Vagina (tissue), 2 donors: Measurements from ENCODE around the gene ADPRH. TPM values are rescaled to one million over a fixed set of nuclear protein-coding genes. Genes with fewer than 3 reads are reported as not detected.

Experiments used
- DNase-seq, 2 donors: peaks; one replicate each; pipeline ENCODE4 v3.0.0-alpha.2; 2017; ENCODE audit errors: extremely low spot score in 2 of 2
- H3K27ac ChIP-seq: fragments of 200-600 bp; sonication (generic); one replicate; pipeline ENCODE4 v1.5.1; 2019
- H3K27me3 ChIP-seq: fragments of 200-600 bp; sonication (generic); one replicate; pipeline ENCODE4 v1.5.1; 2019
- H3K36me3 ChIP-seq, 2 donors: fragments of 200-600 bp; sonication (generic); one replicate each; pipeline ENCODE4 v1.5.1; 2017 to 2019
- H3K4me1 ChIP-seq: fragments of 200-600 bp; sonication (generic); one replicate; pipeline ENCODE4 v1.5.1; 2019
- H3K4me3 ChIP-seq, 2 donors: fragments of 200-600 bp; sonication (generic); 1 replicate in 1 of 2; 2 replicates in 1 of 2; pipeline ENCODE4 v1.5.1; 2016 to 2019
- H3K9me3 ChIP-seq: fragments of 200-600 bp; sonication (generic); one replicate; pipeline ENCODE4 v1.5.1; 2019
- POLR2A ChIP-seq, 2 donors: fragments of 450-650 bp; IDR thresholded peaks; one replicate each; pipeline ENCODE4 v1.6.1; 2017; ENCODE audit warnings: antibody characterized with exemption in 2 of 2, mild to moderate bottlenecking in 2 of 2, moderate library complexity in 2 of 2
- POLR2AphosphoS5 ChIP-seq, 2 donors: sonication (generic); formaldehyde crosslinking; IDR thresholded peaks; one replicate each; pipeline ENCODE4 v1.9.0; 2017; ENCODE audit warnings: antibody characterized with exemption in 2 of 2, mild to moderate bottlenecking in 2 of 2, low read depth in 1 of 2; ENCODE audit not compliant: insufficient read depth in 1 of 2
- intact Hi-C: fragments of 100-400 bp; cut with DNase I; formaldehyde crosslinking; loops from one replicate; pipeline ENCODE4 v1.15.1; 2023
- total RNA-seq: library from RNA; depleted of rRNA; stranded (reverse); fragments of >200 nt; gene quantifications from one replicate; pipeline ENCODE4 v1.2.3, GENCODE V29; 2016
- TF ChIP-seq, protein P1 (sequence below), 3 experiments: fragments of 450-650 bp in 2 of 3; fragments of 200-600 bp in 1 of 3; sonication (generic) in 1 of 3; IDR thresholded peaks; one replicate each; pipeline ENCODE4 v1.5.1; 2017 to 2019; ENCODE audit warnings: antibody characterized with exemption in 3 of 3, mild to moderate bottlenecking in 2 of 3, moderate library complexity in 2 of 3

Gene ADPRH
- total RNA-seq, 1 donor from 2014 or later, result 2.9 TPM

DNA sequence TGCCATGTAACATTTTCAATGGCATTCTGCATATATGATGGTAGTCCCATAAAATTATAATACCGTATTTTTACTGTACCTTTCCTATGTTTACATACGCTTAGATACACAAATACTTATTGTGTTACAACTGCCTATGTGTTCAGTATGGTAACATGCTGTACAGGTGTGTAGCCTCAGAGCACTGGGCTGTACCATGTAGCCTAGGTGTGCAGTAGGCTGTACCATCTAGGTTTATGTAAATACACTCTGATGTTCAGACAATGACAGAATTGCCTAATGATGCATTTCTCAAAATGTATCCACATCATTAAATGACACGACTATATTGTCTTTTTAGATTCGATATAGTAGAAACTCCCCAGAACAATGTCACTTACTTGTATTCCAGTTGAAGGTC lies 42.5 kb upstream of the ADPRH start:
- no peak for DNase-seq
- Histone ChIP-seq H3K4me1 (no peaks in the 10 kb centered on the region), H3K9me3 (no peaks in the 10 kb centered on the region), H3K4me3 (no peak overlapping the region), H3K27ac (no peak overlapping the region), H3K27me3 (no peaks in the 10 kb centered on the region), H3K36me3 (no peaks in the 10 kb centered on the region)
- TF ChIP-seq, protein P1, sequence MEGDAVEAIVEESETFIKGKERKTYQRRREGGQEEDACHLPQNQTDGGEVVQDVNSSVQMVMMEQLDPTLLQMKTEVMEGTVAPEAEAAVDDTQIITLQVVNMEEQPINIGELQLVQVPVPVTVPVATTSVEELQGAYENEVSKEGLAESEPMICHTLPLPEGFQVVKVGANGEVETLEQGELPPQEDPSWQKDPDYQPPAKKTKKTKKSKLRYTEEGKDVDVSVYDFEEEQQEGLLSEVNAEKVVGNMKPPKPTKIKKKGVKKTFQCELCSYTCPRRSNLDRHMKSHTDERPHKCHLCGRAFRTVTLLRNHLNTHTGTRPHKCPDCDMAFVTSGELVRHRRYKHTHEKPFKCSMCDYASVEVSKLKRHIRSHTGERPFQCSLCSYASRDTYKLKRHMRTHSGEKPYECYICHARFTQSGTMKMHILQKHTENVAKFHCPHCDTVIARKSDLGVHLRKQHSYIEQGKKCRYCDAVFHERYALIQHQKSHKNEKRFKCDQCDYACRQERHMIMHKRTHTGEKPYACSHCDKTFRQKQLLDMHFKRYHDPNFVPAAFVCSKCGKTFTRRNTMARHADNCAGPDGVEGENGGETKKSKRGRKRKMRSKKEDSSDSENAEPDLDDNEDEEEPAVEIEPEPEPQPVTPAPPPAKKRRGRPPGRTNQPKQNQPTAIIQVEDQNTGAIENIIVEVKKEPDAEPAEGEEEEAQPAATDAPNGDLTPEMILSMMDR (IDR thresholded peaks at IDR 0.05), result no peak
- TF ChIP-seq POLR2AphosphoS5 (IDR thresholded peaks at IDR 0.05; ENCODE audit: insufficient read depth in 1 of 2, low read depth in 1 of 2) (no peak), POLR2A (IDR thresholded peaks at IDR 0.05) (no peak)
- intact Hi-C loops, result no loop called here

DNA sequence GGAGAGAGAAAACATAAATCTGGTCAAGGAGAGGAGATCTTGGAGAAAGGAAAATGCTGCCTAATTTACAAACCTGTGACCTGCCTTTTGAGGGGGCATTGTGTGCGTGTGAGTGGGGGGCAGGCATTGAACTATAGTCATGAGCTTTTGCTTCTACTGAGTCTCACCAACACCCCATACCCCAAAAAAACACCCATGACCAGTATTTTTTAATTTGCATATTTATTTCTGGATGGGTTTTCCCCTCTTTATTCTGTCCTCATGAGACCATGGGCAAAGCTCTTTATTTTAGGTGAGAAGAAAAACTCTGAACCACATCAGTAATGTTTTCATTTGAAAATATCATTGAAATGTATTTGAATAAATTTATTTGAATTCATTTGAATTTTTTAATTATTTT lies 40.5 kb upstream of the ADPRH start:
- H3K27ac ChIP-seq, result no peak overlapping the region
- intact Hi-C loops, result no loop called here
- H3K4me1 ChIP-seq, result no peaks in the 10 kb centered on the region
- H3K36me3 ChIP-seq, result no peaks in the 10 kb centered on the region
- H3K4me3 ChIP-seq, result no peak overlapping the region
- H3K27me3 ChIP-seq, result no peaks in the 10 kb centered on the region
- DNase-seq, result no peak
- H3K9me3 ChIP-seq, result no peaks in the 10 kb centered on the region
- no peak for TF ChIP-seq POLR2A (IDR thresholded peaks at IDR 0.05)
- no peak for TF ChIP-seq POLR2AphosphoS5 (IDR thresholded peaks at IDR 0.05; ENCODE audit: insufficient read depth in 1 of 2, low read depth in 1 of 2)
- TF ChIP-seq, protein P1 (IDR thresholded peaks at IDR 0.05), result no peak

DNA sequence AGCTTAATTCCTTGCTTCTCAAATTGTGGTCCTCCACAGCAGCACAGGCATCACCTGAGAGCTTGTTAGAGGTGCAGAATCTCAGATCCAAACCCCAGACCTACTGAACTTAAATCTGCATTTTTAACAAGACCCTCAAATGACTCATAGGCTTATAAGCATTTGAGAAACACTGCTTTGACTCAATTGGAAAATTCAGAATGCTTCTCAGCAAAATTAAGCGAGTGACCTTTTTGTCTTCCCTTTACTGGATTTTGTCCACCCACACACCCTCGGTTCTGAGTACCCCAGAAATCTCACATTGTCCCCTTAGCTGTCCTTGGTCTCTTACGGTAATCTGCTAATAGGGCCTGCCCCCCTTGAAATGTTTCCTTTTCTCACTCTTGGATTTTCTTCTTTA lies 37.7 kb upstream of the ADPRH start:
- Histone ChIP-seq H3K27me3 (no peaks in the 10 kb centered on the region), H3K4me1 (no peaks in the 10 kb centered on the region), H3K4me3 (no peak overlapping the region), H3K9me3 (no peaks in the 10 kb centered on the region), H3K27ac (no peak overlapping the region), H3K36me3 (no peaks in the 10 kb centered on the region)
- intact Hi-C loops, result no loop called here
- no peak for DNase-seq
- TF ChIP-seq, protein P1 (IDR thresholded peaks at IDR 0.05), result no peak
- TF ChIP-seq POLR2AphosphoS5 (IDR thresholded peaks at IDR 0.05; ENCODE audit: insufficient read depth in 1 of 2, low read depth in 1 of 2) (no peak), POLR2A (IDR thresholded peaks at IDR 0.05) (no peak)

DNA sequence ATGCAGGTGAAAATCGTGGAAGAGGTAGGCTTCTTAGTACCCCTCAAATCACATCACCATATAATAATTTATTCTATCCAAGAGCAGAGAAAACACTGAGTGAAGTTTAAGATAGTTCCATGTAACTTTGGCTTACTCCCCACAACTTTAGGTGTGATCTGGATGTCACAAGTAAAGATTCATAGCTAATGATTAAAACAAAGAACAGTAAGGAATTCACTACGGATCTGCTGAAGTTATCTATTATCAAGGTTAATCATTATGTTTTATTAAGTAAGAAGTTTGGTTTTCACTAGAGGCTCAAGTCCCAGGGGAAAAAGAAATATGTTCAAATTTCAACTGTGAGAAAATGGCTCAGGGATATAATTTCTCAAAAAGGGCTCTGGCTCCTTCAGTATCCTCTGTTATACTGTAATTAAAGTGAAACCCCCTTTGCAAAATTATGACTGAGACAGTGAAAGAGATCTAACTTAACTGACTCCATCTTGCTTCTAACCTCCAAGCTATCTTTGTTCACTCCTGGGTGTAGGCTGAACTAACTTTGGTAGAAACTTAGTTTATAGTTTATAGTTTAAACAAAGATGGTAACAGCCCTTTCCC lies 37.0 kb upstream of the ADPRH start:
- intact Hi-C loops, result no loop called here
- no peaks in the 10 kb centered on the region for H3K4me1 ChIP-seq
- no peak for DNase-seq

DNA sequence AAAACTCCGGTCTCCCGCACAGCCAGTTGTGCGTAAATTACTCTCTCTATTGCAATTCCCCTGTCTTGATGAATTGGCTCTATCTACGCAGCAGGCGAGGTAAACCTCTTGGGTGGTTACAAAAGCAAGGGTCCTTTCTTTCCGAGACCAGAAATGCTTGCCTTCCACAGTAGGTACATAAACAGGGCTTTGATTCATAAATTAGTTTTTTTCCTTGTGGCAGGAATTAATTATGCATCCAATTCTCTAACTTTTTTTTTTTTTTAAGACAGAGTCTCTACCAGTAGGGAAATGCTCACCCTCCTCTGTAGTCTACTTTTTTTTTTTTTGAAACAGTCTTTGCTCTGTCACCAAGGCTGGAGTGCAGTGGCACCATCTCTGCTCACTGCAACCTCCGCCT lies 36.1 kb upstream of the ADPRH start:
- Histone ChIP-seq H3K9me3 (no peaks in the 10 kb centered on the region), H3K27ac (no peak overlapping the region), H3K4me3 (no peak overlapping the region), H3K36me3 (no peaks in the 10 kb centered on the region), H3K4me1 (no peaks in the 10 kb centered on the region), H3K27me3 (no peaks in the 10 kb centered on the region)
- no peak for DNase-seq
- intact Hi-C loops, result no loop called here
- TF ChIP-seq POLR2AphosphoS5 (IDR thresholded peaks at IDR 0.05; ENCODE audit: insufficient read depth in 1 of 2, low read depth in 1 of 2), result no peak
- no peak for TF ChIP-seq POLR2A (IDR thresholded peaks at IDR 0.05)
- TF ChIP-seq, protein P1 (IDR thresholded peaks at IDR 0.05), result no peak

More for the DNA sequence above, 37.0 kb upstream of the ADPRH start:
- Histone ChIP-seq H3K9me3 (no peaks in the 10 kb centered on the region), H3K4me3 (no peak overlapping the region), H3K27ac (no peak overlapping the region), H3K36me3 (no peaks in the 10 kb centered on the region), H3K27me3 (no peaks in the 10 kb centered on the region)
- no peak for TF ChIP-seq POLR2A (IDR thresholded peaks at IDR 0.05)
- TF ChIP-seq, protein P1 (IDR thresholded peaks at IDR 0.05), result no peak
- TF ChIP-seq POLR2AphosphoS5 (IDR thresholded peaks at IDR 0.05; ENCODE audit: insufficient read depth in 1 of 2, low read depth in 1 of 2), result no peak
